ENCODE results near the gene CKAP2.
A peak's percentile ranks its signal among the peaks of the same experiment; 100 is the strongest.

The CKAP2 gene

GRCh38 chr13:52446265-52446664 is 9.0 kb upstream of the CKAP2 start:
- CTCF ChIA-PET: no interaction called here
- WGBS (ENCODE audit: insufficient coverage): no CpG with 5 or more reads among the region's 1 CpG
- no peaks in the 10 kb centered on the region for H3K27me3 ChIP-seq (replicated peaks in 2 of 5; ENCODE audit: control insufficient read depth in 4 of 5, insufficient read depth in 5 of 5, low read length in 4 of 5)
- no peaks in the 10 kb centered on the region for H3K9me3 ChIP-seq (ENCODE audit: control extremely low read depth in 1 of 5, control insufficient read depth in 4 of 5, insufficient read depth in 2 of 5, low read depth in 1 of 5, low read length in 4 of 5)
- POLR2A ChIA-PET: no interaction called here
- H3K27ac ChIP-seq (ENCODE audit: insufficient read depth in 1 of 2, low read depth in 1 of 2, low read length in 2 of 2, poor library complexity in 1 of 2, severe bottlenecking in 2 of 2): no peak overlapping the region
- peaks cover 11 to 24% (median 19%) of the 10 kb centered on the region in 4 experiments for H3K4me1 ChIP-seq (ENCODE audit: control extremely low read depth in 1 of 4, control insufficient read depth in 4 of 4, insufficient read depth in 4 of 4, low read length in 3 of 4)
- H3K36me3 ChIP-seq (ENCODE audit: control insufficient read depth in 4 of 4, insufficient read depth in 4 of 4, low read length in 3 of 4): peaks cover 2 to 14% (median 7%) of the 10 kb centered on the region in 4 experiments
- no peak overlapping the region for H3K4me3 ChIP-seq (ENCODE audit: control insufficient read depth in 1 of 7, extremely low read depth in 1 of 7, insufficient read depth in 4 of 7, low read depth in 2 of 7, low read length in 6 of 7)
- no peak for DNase-seq

GRCh38 chr13:52447354-52447753 is 7.9 kb upstream of the CKAP2 start:
- ChIA-PET POLR2A (no interaction called here), CTCF (interaction anchor here (0.8 to 4.5 kb wide), 7 partner anchors 8 to 105 kb away, joined by 3 to 40 read pairs (median 5); no protein-coding TSS in a partner anchor)
- Histone ChIP-seq H3K27me3 (replicated peaks in 2 of 5; ENCODE audit: control insufficient read depth in 4 of 5, insufficient read depth in 5 of 5, low read length in 4 of 5) (no peaks in the 10 kb centered on the region), H3K9me3 (ENCODE audit: control extremely low read depth in 1 of 5, control insufficient read depth in 4 of 5, insufficient read depth in 2 of 5, low read depth in 1 of 5, low read length in 4 of 5) (no peaks in the 10 kb centered on the region), H3K27ac (ENCODE audit: insufficient read depth in 1 of 2, low read depth in 1 of 2, low read length in 2 of 2, poor library complexity in 1 of 2, severe bottlenecking in 2 of 2) (no peak overlapping the region), H3K36me3 (ENCODE audit: control insufficient read depth in 4 of 4, insufficient read depth in 4 of 4, low read length in 3 of 4) (peaks cover 0 to 8% (median 4%) of the 10 kb centered on the region in 4 experiments), H3K4me1 (ENCODE audit: control extremely low read depth in 1 of 4, control insufficient read depth in 4 of 4, insufficient read depth in 4 of 4, low read length in 3 of 4) (peaks cover 11 to 24% (median 19%) of the 10 kb centered on the region in 4 experiments), H3K4me3 (ENCODE audit: control insufficient read depth in 1 of 7, extremely low read depth in 1 of 7, insufficient read depth in 4 of 7, low read depth in 2 of 7, low read length in 6 of 7) (no peak overlapping the region)
- WGBS (ENCODE audit: insufficient coverage): 88% methylated on average over 2 of the region's 2 CpGs
- no peak for DNase-seq

- H3K4me3 ChIP-seq (ENCODE audit: control insufficient read depth in 1 of 7, extremely low read depth in 1 of 7, insufficient read depth in 4 of 7, low read depth in 2 of 7, low read length in 6 of 7): peak overlapping the region in 2 of 7 experiments; percentile 94 to 98
- POLR2A ChIA-PET: no interaction called here
- H3K27me3 ChIP-seq (replicated peaks in 2 of 5; ENCODE audit: control insufficient read depth in 4 of 5, insufficient read depth in 5 of 5, low read length in 4 of 5): no peaks in the 10 kb centered on the region
- CTCF ChIA-PET: interaction anchor here (0.8 to 4.5 kb wide), 12 partner anchors 9 to 106 kb away, joined by 3 to 40 read pairs (median 5); no protein-coding TSS in a partner anchor
- no peaks in the 10 kb centered on the region for H3K9me3 ChIP-seq (ENCODE audit: control extremely low read depth in 1 of 5, control insufficient read depth in 4 of 5, insufficient read depth in 2 of 5, low read depth in 1 of 5, low read length in 4 of 5)
- peaks cover 0 to 8% (median 4%) of the 10 kb centered on the region in 4 experiments for H3K36me3 ChIP-seq (ENCODE audit: control insufficient read depth in 4 of 4, insufficient read depth in 4 of 4, low read length in 3 of 4)
- no peak overlapping the region for H3K27ac ChIP-seq (ENCODE audit: insufficient read depth in 1 of 2, low read depth in 1 of 2, low read length in 2 of 2, poor library complexity in 1 of 2, severe bottlenecking in 2 of 2)
- DNase-seq: peak in 1 of 3 donors; percentile 15
- peaks cover 11 to 24% (median 19%) of the 10 kb centered on the region in 4 experiments for H3K4me1 ChIP-seq (ENCODE audit: control extremely low read depth in 1 of 4, control insufficient read depth in 4 of 4, insufficient read depth in 4 of 4, low read length in 3 of 4)
- WGBS (ENCODE audit: insufficient coverage): 100% methylated on average over 1 of the region's 5 CpGs
Measured at GRCh38 chr13:52447815-52448552, 7.3 kb upstream of the CKAP2 start.

- H3K9me3 ChIP-seq (ENCODE audit: control extremely low read depth in 1 of 5, control insufficient read depth in 4 of 5, insufficient read depth in 2 of 5, low read depth in 1 of 5, low read length in 4 of 5): no peaks in the 10 kb centered on the region
- 0% methylated on average over 5 of the region's 10 CpGs for WGBS (ENCODE audit: insufficient coverage)
- peaks cover 22 to 36% (median 28%) of the 10 kb centered on the region in 4 experiments for H3K4me1 ChIP-seq (ENCODE audit: control extremely low read depth in 1 of 4, control insufficient read depth in 4 of 4, insufficient read depth in 4 of 4, low read length in 3 of 4)
- H3K27me3 ChIP-seq (replicated peaks in 2 of 5; ENCODE audit: control insufficient read depth in 4 of 5, insufficient read depth in 5 of 5, low read length in 4 of 5): no peaks in the 10 kb centered on the region
- POLR2A ChIA-PET: interaction anchor here (0.8 kb wide), 2 partner anchors 17 to 21 kb away, joined by 3 to 7 read pairs; no protein-coding TSS in a partner anchor
- peak overlapping the region; percentile 54 to 98 (median 94) for H3K4me3 ChIP-seq (ENCODE audit: control insufficient read depth in 1 of 7, extremely low read depth in 1 of 7, insufficient read depth in 4 of 7, low read depth in 2 of 7, low read length in 6 of 7)
- peaks cover 0 to 3% (median 1%) of the 10 kb centered on the region in 4 experiments for H3K36me3 ChIP-seq (ENCODE audit: control insufficient read depth in 4 of 4, insufficient read depth in 4 of 4, low read length in 3 of 4)
- CTCF ChIA-PET: interaction anchor here (0.8 to 4.5 kb wide), 18 partner anchors 8 to 203 kb away, joined by 3 to 40 read pairs (median 7); partner anchors contain the start of gene SUGT1
- DNase-seq: peak in 2 of 3 donors; percentile 23 to 29
- peak overlapping the region; percentile 90 to 92 for H3K27ac ChIP-seq (ENCODE audit: insufficient read depth in 1 of 2, low read depth in 1 of 2, low read length in 2 of 2, poor library complexity in 1 of 2, severe bottlenecking in 2 of 2)
Measured at GRCh38 chr13:52449331-52450011, 5.8 kb upstream of the CKAP2 start.

GRCh38 chr13:52450012-52450792 is 5.1 kb upstream of the CKAP2 start, which contains the start of gene VPS36:
Gene VPS36 (minus strand): TSS chr13:52450634. CDS start chr13:52450594, 40 bp downstream.
- CTCF ChIA-PET: interaction anchor here (0.6 to 4.5 kb wide), 29 partner anchors 9 to 266 kb away, joined by 3 to 40 read pairs (median 5); partner anchors contain the start of gene SUGT1
- WGBS (ENCODE audit: insufficient coverage): under 1% methylated on average over 102 of the region's 105 CpGs
- POLR2A ChIA-PET: interaction anchor here (0.8 to 1.3 kb wide), 3 partner anchors 18 to 107 kb away, joined by 3 to 7 read pairs (median 4); no protein-coding TSS in a partner anchor
- Histone ChIP-seq H3K27me3 (replicated peaks in 2 of 5; ENCODE audit: control insufficient read depth in 4 of 5, insufficient read depth in 5 of 5, low read length in 4 of 5) (no peaks in the 10 kb centered on the region), H3K27ac (ENCODE audit: insufficient read depth in 1 of 2, low read depth in 1 of 2, low read length in 2 of 2, poor library complexity in 1 of 2, severe bottlenecking in 2 of 2) (peak within 1 kb of the TSS; percentile 90 to 92), H3K9me3 (ENCODE audit: control extremely low read depth in 1 of 5, control insufficient read depth in 4 of 5, insufficient read depth in 2 of 5, low read depth in 1 of 5, low read length in 4 of 5) (no peaks in the 10 kb centered on the region), H3K36me3 (ENCODE audit: control insufficient read depth in 4 of 4, insufficient read depth in 4 of 4, low read length in 3 of 4) (peaks cover 0 to 3% (median 0%) of the 10 kb centered on the region in 4 experiments), H3K4me1 (ENCODE audit: control extremely low read depth in 1 of 4, control insufficient read depth in 4 of 4, insufficient read depth in 4 of 4, low read length in 3 of 4) (peaks cover 22 to 40% (median 31%) of the 10 kb centered on the region in 4 experiments), H3K4me3 (ENCODE audit: control insufficient read depth in 1 of 7, extremely low read depth in 1 of 7, insufficient read depth in 4 of 7, low read depth in 2 of 7, low read length in 6 of 7) (peak within 1 kb of the TSS; percentile 54 to 98 (median 94))
- DNase-seq: peak; percentile 95 to 98 (median 97)

- POLR2A ChIA-PET: interaction anchor here (0.5 to 1.3 kb wide), 2 partner anchors 34 to 108 kb away, joined by 3 to 4 read pairs; no protein-coding TSS in a partner anchor
- Histone ChIP-seq H3K4me3 (ENCODE audit: control insufficient read depth in 1 of 7, extremely low read depth in 1 of 7, insufficient read depth in 4 of 7, low read depth in 2 of 7, low read length in 6 of 7) (peak overlapping the region in 5 of 7 experiments; percentile 25 to 98 (median 94)), H3K9me3 (ENCODE audit: control extremely low read depth in 1 of 5, control insufficient read depth in 4 of 5, insufficient read depth in 2 of 5, low read depth in 1 of 5, low read length in 4 of 5) (no peaks in the 10 kb centered on the region), H3K27me3 (replicated peaks in 2 of 5; ENCODE audit: control insufficient read depth in 4 of 5, insufficient read depth in 5 of 5, low read length in 4 of 5) (no peaks in the 10 kb centered on the region), H3K27ac (ENCODE audit: insufficient read depth in 1 of 2, low read depth in 1 of 2, low read length in 2 of 2, poor library complexity in 1 of 2, severe bottlenecking in 2 of 2) (no peak overlapping the region), H3K36me3 (ENCODE audit: control insufficient read depth in 4 of 4, insufficient read depth in 4 of 4, low read length in 3 of 4) (peaks cover 0 to 3% (median 0%) of the 10 kb centered on the region in 4 experiments), H3K4me1 (ENCODE audit: control extremely low read depth in 1 of 4, control insufficient read depth in 4 of 4, insufficient read depth in 4 of 4, low read length in 3 of 4) (peaks cover 22 to 40% (median 31%) of the 10 kb centered on the region in 4 experiments)
- CTCF ChIA-PET: interaction anchor here (0.5 to 4.5 kb wide), 24 partner anchors 9 to 436 kb away, joined by 3 to 40 read pairs (median 6); no protein-coding TSS in a partner anchor
- 0% methylated on average over 3 of the region's 8 CpGs for WGBS (ENCODE audit: insufficient coverage)
- DNase-seq: no peak
Measured at GRCh38 chr13:52450793-52451116, 4.5 kb upstream of the CKAP2 start.
